WTC11 (cell line): Measurements from ENCODE around the gene FGF12. TPM values are rescaled to one million over a fixed set of nuclear protein-coding genes. Genes with fewer than 3 reads are reported as not detected.

Experiments
- CREM ChIP-seq: sonication (generic); formaldehyde crosslinking; IDR thresholded peaks from 2 replicates; pipeline ENCODE4 v1.8.1; 2022; ENCODE audit warnings: mild to moderate bottlenecking, missing genetic modification reagents, moderate library complexity
- CTCF ChIP-seq: fragments of 200-600 bp; IDR thresholded peaks from 2 replicates; pipeline ENCODE4 v1.8.0; 2022; ENCODE audit warnings: antibody characterized with exemption
- E2F4 ChIP-seq: sonication (generic); formaldehyde crosslinking; IDR thresholded peaks from 2 replicates; pipeline ENCODE4 v1.8.1; 2022; ENCODE audit warnings: low read depth, mild to moderate bottlenecking, moderate library complexity, missing genetic modification reagents, borderline replicate concordance
- EMX1 ChIP-seq: fragments of 250-450 bp; sonication (Bioruptor Pico); IDR thresholded peaks from 2 replicates; pipeline ENCODE4 v1.8.0; 2021; ENCODE audit warnings: mild to moderate bottlenecking
- ETV6 ChIP-seq: sonication (generic); formaldehyde crosslinking; IDR thresholded peaks from 2 replicates; pipeline ENCODE4 v1.8.1; 2022; ENCODE audit warnings: mild to moderate bottlenecking, missing genetic modification reagents
- FOXK1 ChIP-seq: sonication (generic); formaldehyde crosslinking; IDR thresholded peaks from 2 replicates; pipeline ENCODE4 v1.8.0; 2022; ENCODE audit warnings: mild to moderate bottlenecking, moderate library complexity, missing genetic modification reagents
- GRHL2 ChIP-seq: fragments of 250-450 bp; sonication (Bioruptor Pico); IDR thresholded peaks from 2 replicates; pipeline ENCODE4 v1.8.0; 2022; ENCODE audit warnings: mild to moderate bottlenecking, moderate library complexity; ENCODE audit not compliant: insufficient replicate concordance, severe bottlenecking
- GTF2I ChIP-seq: fragments of 250-450 bp; sonication (Bioruptor Pico); conservative IDR thresholded peaks from 2 replicates; pipeline ENCODE4 v1.4.0; 2021; ENCODE audit warnings: mild to moderate bottlenecking
- HMGA2 ChIP-seq: fragments of 250-450 bp; sonication (Bioruptor Pico); IDR thresholded peaks from 2 replicates; pipeline ENCODE4 v1.4.0; 2021; ENCODE audit warnings: mild to moderate bottlenecking, moderate library complexity
- IRF1 ChIP-seq: sonication (generic); formaldehyde crosslinking; IDR thresholded peaks from 2 replicates; pipeline ENCODE4 v1.8.0; 2023; ENCODE audit warnings: missing genetic modification reagents
- IRF2 ChIP-seq: sonication (generic); formaldehyde crosslinking; IDR thresholded peaks from 2 replicates; pipeline ENCODE4 v1.8.0; 2022; ENCODE audit warnings: low read depth, missing genetic modification reagents, borderline replicate concordance
- KAT7 ChIP-seq: sonication (generic); formaldehyde crosslinking; IDR thresholded peaks from 2 replicates; pipeline ENCODE4 v1.8.1; 2023; ENCODE audit warnings: missing genetic modification reagents, mild to moderate bottlenecking, borderline replicate concordance
- MXD4 ChIP-seq: fragments of 250-450 bp; sonication (Bioruptor Pico); IDR thresholded peaks from 2 replicates; pipeline ENCODE4 v1.8.0; 2021; ENCODE audit warnings: mild to moderate bottlenecking, moderate library complexity, borderline replicate concordance
- NFATC4 ChIP-seq: fragments of 250-450 bp; sonication (Bioruptor Pico); IDR thresholded peaks from 2 replicates; pipeline ENCODE4 v1.9.0; 2021; ENCODE audit warnings: mild to moderate bottlenecking
- NR2C2 ChIP-seq: sonication (generic); formaldehyde crosslinking; IDR thresholded peaks from 2 replicates; pipeline ENCODE4 v1.8.0; 2022; ENCODE audit warnings: mild to moderate bottlenecking, missing genetic modification reagents
- NR3C1 ChIP-seq: sonication (generic); formaldehyde crosslinking; conservative IDR thresholded peaks from 2 replicates; pipeline ENCODE4 v1.8.1; 2023; ENCODE audit warnings: low read depth, mild to moderate bottlenecking, missing genetic modification reagents
- OVOL2 ChIP-seq: fragments of 250-450 bp; sonication (Bioruptor Pico); IDR thresholded peaks from 2 replicates; pipeline ENCODE4 v1.9.0; 2021; ENCODE audit warnings: mild to moderate bottlenecking, borderline replicate concordance
- PRRX2 ChIP-seq: fragments of 250-450 bp; sonication (Bioruptor Pico); IDR thresholded peaks from 2 replicates; pipeline ENCODE4 v1.8.0; 2021; ENCODE audit warnings: mild to moderate bottlenecking
- RORB ChIP-seq: fragments of 250-450 bp; sonication (Bioruptor Pico); IDR thresholded peaks from 2 replicates; pipeline ENCODE4 v1.9.0; 2021; ENCODE audit warnings: mild to moderate bottlenecking
- SMAD4 ChIP-seq: sonication (generic); formaldehyde crosslinking; IDR thresholded peaks from 2 replicates; pipeline ENCODE4 v1.8.0; 2022; ENCODE audit warnings: mild to moderate bottlenecking, missing genetic modification reagents
- SOX15 ChIP-seq: fragments of 250-450 bp; sonication (Bioruptor Pico); IDR thresholded peaks from 2 replicates; pipeline ENCODE4 v1.9.0; 2021; ENCODE audit warnings: mild to moderate bottlenecking
- SP1 ChIP-seq: sonication (generic); formaldehyde crosslinking; conservative IDR thresholded peaks from 2 replicates; pipeline ENCODE4 v1.8.1; 2022; ENCODE audit warnings: missing genetic modification reagents
- STAT6 ChIP-seq: sonication (generic); formaldehyde crosslinking; conservative IDR thresholded peaks from 2 replicates; pipeline ENCODE4 v1.8.1; 2023; ENCODE audit warnings: mild to moderate bottlenecking, low read depth, missing genetic modification reagents, moderate library complexity
- ZNF317 ChIP-seq: sonication (generic); formaldehyde crosslinking; IDR thresholded peaks from 2 replicates; pipeline ENCODE4 v1.8.1; 2023; ENCODE audit warnings: low read depth, mild to moderate bottlenecking, moderate library complexity, missing genetic modification reagents, borderline replicate concordance
- ZNF425 ChIP-seq: fragments of 250-450 bp; sonication (Bioruptor Pico); conservative IDR thresholded peaks from 2 replicates; pipeline ENCODE4 v1.9.0; 2021; ENCODE audit warnings: mild to moderate bottlenecking
- total RNA-seq: library from RNA; stranded (reverse); gene quantifications from 3 replicates; pipeline ENCODE4 v1.2.3, GENCODE V29; 2021
- TF ChIP-seq, protein P1 (sequence below): sonication (generic); formaldehyde crosslinking; IDR thresholded peaks from 2 replicates; pipeline ENCODE4 v1.8.1; 2023; ENCODE audit warnings: mild to moderate bottlenecking, missing genetic modification reagents, moderate library complexity
- TF ChIP-seq, protein P2 (sequence below): sonication (generic); formaldehyde crosslinking; IDR thresholded peaks from 2 replicates; pipeline ENCODE4 v1.8.1; 2023; ENCODE audit warnings: mild to moderate bottlenecking, moderate library complexity, missing genetic modification reagents

Gene FGF12
- total RNA-seq, 1 experiment from 2014 or later = 13.5 TPM

GRCh38 chr3:192409201-192409837 is 318.0 kb downstream of the FGF12 start (continued):
- TF ChIP-seq STAT6 (CRISPR knock-in tag) = no peak
- no peak for TF ChIP-seq NR3C1 (CRISPR knock-in tag)
- peak; percentile 50; the same call in 1 of the 2 replicates for TF ChIP-seq FOXK1
- no peak for TF ChIP-seq CREM (CRISPR knock-in tag)
- no peak for TF ChIP-seq PRRX2
- no peak for TF ChIP-seq MXD4 (CRISPR knock-in tag)
- peak; percentile 72 for TF ChIP-seq ETV6 (CRISPR knock-in tag)
- no peak for TF ChIP-seq GRHL2 (CRISPR knock-in tag)
- no peak for TF ChIP-seq EMX1
- TF ChIP-seq RORB (CRISPR knock-in tag) = no peak
- TF ChIP-seq SMAD4 (CRISPR knock-in tag) = no peak
- no peak for TF ChIP-seq ZNF317 (CRISPR knock-in tag)
- peak; percentile 38; the same call in 1 of the 2 replicates for TF ChIP-seq E2F4 (CRISPR knock-in tag)
- TF ChIP-seq IRF1 = no peak
- TF ChIP-seq HMGA2 (CRISPR knock-in tag) = no peak
- TF ChIP-seq, protein P1, sequence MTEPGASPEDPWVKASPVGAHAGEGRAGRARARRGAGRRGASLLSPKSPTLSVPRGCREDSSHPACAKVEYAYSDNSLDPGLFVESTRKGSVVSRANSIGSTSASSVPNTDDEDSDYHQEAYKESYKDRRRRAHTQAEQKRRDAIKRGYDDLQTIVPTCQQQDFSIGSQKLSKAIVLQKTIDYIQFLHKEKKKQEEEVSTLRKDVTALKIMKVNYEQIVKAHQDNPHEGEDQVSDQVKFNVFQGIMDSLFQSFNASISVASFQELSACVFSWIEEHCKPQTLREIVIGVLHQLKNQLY (CRISPR knock-in tag) = no peak
- no peak for TF ChIP-seq CTCF
- TF ChIP-seq SOX15 (CRISPR knock-in tag) = no peak
- TF ChIP-seq NR2C2 (CRISPR knock-in tag) = no peak
- TF ChIP-seq KAT7 = no peak
- TF ChIP-seq ZNF425 (CRISPR knock-in tag) = no peak
- no peak; the same call in 1 of the 2 replicates for TF ChIP-seq SP1
- no peak for TF ChIP-seq OVOL2 (CRISPR knock-in tag)
- TF ChIP-seq GTF2I (CRISPR knock-in tag) = no peak
- no peak for TF ChIP-seq NFATC4
- no peak for TF ChIP-seq IRF2 (CRISPR knock-in tag)
- TF ChIP-seq, protein P2, sequence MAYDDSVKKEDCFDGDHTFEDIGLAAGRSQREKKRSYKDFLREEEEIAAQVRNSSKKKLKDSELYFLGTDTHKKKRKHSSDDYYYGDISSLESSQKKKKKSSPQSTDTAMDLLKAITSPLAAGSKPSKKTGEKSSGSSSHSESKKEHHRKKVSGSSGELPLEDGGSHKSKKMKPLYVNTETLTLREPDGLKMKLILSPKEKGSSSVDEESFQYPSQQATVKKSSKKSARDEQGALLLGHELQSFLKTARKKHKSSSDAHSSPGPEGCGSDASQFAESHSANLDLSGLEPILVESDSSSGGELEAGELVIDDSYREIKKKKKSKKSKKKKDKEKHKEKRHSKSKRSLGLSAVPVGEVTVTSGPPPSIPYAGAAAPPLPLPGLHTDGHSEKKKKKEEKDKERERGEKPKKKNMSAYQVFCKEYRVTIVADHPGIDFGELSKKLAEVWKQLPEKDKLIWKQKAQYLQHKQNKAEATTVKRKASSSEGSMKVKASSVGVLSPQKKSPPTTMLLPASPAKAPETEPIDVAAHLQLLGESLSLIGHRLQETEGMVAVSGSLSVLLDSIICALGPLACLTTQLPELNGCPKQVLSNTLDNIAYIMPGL = peak; percentile 91; the same call in 1 of the 2 replicates
